HEK293 (cell line): ENCODE measurements around the gene ALG1.

Source experiments
- CTCF ChIA-PET: fragments of 350-600 bp; formaldehyde crosslinking; extraction: SDS; loops from one replicate; lab custom pipeline; 2021; ENCODE audit warnings: antibody characterized with exemption; lab: Yijun Ruan, JAX
- POLR2A ChIA-PET: fragments of 300-600 bp; formaldehyde crosslinking; extraction: SDS; loops from one replicate; lab custom pipeline; 2020; ENCODE audit warnings: antibody characterized with exemption, inconsistent platforms; lab: Yijun Ruan, JAX
- H3K27ac ChIP-seq: fragments of 200-500 bp; sonication (Bioruptor generic); 2 replicates; pipeline ENCODE4 v1.5.1; 2014; ENCODE audit warnings: low read depth, low read length, control low read depth, inconsistent platforms; ENCODE audit errors: extremely low read depth
- H3K36me3 ChIP-seq, 2 experiments: fragments of 200-500 bp in 1 of 2; sonication (Bioruptor generic) in 1 of 2; 1 replicate in 1 of 2; 2 replicates in 1 of 2; pipeline ENCODE4 v1.5.1; 2014 to 2017; ENCODE audit warnings: inconsistent platforms in 2 of 2, low read length in 2 of 2; ENCODE audit not compliant: control insufficient read depth in 2 of 2, insufficient read depth in 1 of 2
- H3K4me1 ChIP-seq: fragments of 200-500 bp; sonication (Bioruptor generic); 2 replicates; pipeline ENCODE4 v1.5.1; 2014; ENCODE audit warnings: mild to moderate bottlenecking, low read length, inconsistent platforms; ENCODE audit not compliant: control insufficient read depth, insufficient read depth
- H3K4me3 ChIP-seq: 2 replicates; pipeline ENCODE4 v1.5.1; 2011; ENCODE audit warnings: low read depth, mild to moderate bottlenecking, control low read depth, low read length, moderate library complexity
- H3K9me3 ChIP-seq: fragments of 200-500 bp; sonication (Bioruptor generic); 2 replicates; pipeline ENCODE4 v1.5.1; 2014; ENCODE audit warnings: low read depth, low read length, inconsistent platforms; ENCODE audit not compliant: control insufficient read depth, insufficient read depth
- YY2 ChIP-seq: fragments of 450-650 bp; formaldehyde crosslinking; IDR thresholded peaks from 2 replicates; pipeline ENCODE4 v1.5.1; 2016; ENCODE audit warnings: missing biosample characterization, missing genetic modification characterization
- ZBTB21 ChIP-seq: fragments of 450-650 bp; formaldehyde crosslinking; IDR thresholded peaks from 2 replicates; pipeline ENCODE4 v1.5.1; 2017; ENCODE audit warnings: missing biosample characterization, missing genetic modification characterization
- ZBTB48 ChIP-seq: fragments of 450-650 bp; formaldehyde crosslinking; IDR thresholded peaks from 2 replicates; pipeline ENCODE4 v1.5.1; 2016; ENCODE audit warnings: missing biosample characterization, missing genetic modification characterization
- ZBTB8A ChIP-seq: fragments of 450-650 bp; formaldehyde crosslinking; IDR thresholded peaks from 2 replicates; pipeline ENCODE4 v1.5.1; 2016; ENCODE audit warnings: missing biosample characterization, missing genetic modification characterization
- ZFHX2 ChIP-seq: fragments of 450-650 bp; formaldehyde crosslinking; conservative IDR thresholded peaks from 2 replicates; pipeline ENCODE4 v1.5.1; 2016; ENCODE audit warnings: missing biosample characterization, missing genetic modification characterization
- ZFP69B ChIP-seq: fragments of 450-650 bp; formaldehyde crosslinking; IDR thresholded peaks from 2 replicates; pipeline ENCODE4 v1.5.1; 2016; ENCODE audit warnings: missing biosample characterization, missing genetic modification characterization
- ZNF175 ChIP-seq: fragments of 450-650 bp; formaldehyde crosslinking; IDR thresholded peaks from 2 replicates; pipeline ENCODE4 v1.5.1; 2016; ENCODE audit warnings: missing biosample characterization, missing genetic modification characterization
- ZNF19 ChIP-seq: fragments of 450-650 bp; formaldehyde crosslinking; IDR thresholded peaks from 2 replicates; pipeline ENCODE4; 2016; ENCODE audit warnings: missing biosample characterization, missing genetic modification characterization, low read depth
- ZNF239 ChIP-seq: fragments of 450-650 bp; formaldehyde crosslinking; IDR thresholded peaks from 2 replicates; pipeline ENCODE4 v1.5.1; 2016; ENCODE audit warnings: missing biosample characterization, missing genetic modification characterization
- ZNF426 ChIP-seq: fragments of 450-650 bp; formaldehyde crosslinking; IDR thresholded peaks from 2 replicates; pipeline ENCODE4 v1.5.1; 2017; ENCODE audit warnings: missing biosample characterization, missing genetic modification characterization, mild to moderate bottlenecking, inconsistent platforms, moderate library complexity
- ZNF623 ChIP-seq: fragments of 450-650 bp; formaldehyde crosslinking; IDR thresholded peaks from 2 replicates; pipeline ENCODE4 v1.5.1; 2016; ENCODE audit warnings: missing biosample characterization, missing genetic modification characterization
- ZNF677 ChIP-seq: fragments of 450-650 bp; IDR thresholded peaks from 2 replicates; pipeline ENCODE4 v1.5.0; 2018; ENCODE audit warnings: missing biosample characterization, mild to moderate bottlenecking, missing genetic modification characterization, moderate library complexity
- TF ChIP-seq, protein P1 (sequence below): fragments of 450-650 bp; formaldehyde crosslinking; IDR thresholded peaks from 2 replicates; pipeline ENCODE4 v1.5.1; 2017; ENCODE audit warnings: missing biosample characterization, missing genetic modification characterization
- TF ChIP-seq, protein P2 (sequence below): fragments of 450-650 bp; formaldehyde crosslinking; IDR thresholded peaks from 2 replicates; pipeline ENCODE4 v1.5.1; 2016; ENCODE audit warnings: missing biosample characterization, missing genetic modification characterization
- TF ChIP-seq, protein P3 (sequence below): fragments of 450-650 bp; formaldehyde crosslinking; IDR thresholded peaks from 2 replicates; pipeline ENCODE4; 2016; ENCODE audit warnings: missing biosample characterization, missing genetic modification characterization
- TF ChIP-seq, protein P4 (sequence below): fragments of 450-650 bp; formaldehyde crosslinking; IDR thresholded peaks from 2 replicates; pipeline ENCODE4 v1.5.1; 2017; ENCODE audit warnings: missing biosample characterization, missing genetic modification characterization
- TF ChIP-seq, protein P5 (sequence below): fragments of 450-650 bp; formaldehyde crosslinking; IDR thresholded peaks from 2 replicates; pipeline ENCODE4 v1.5.1; 2017; ENCODE audit warnings: missing biosample characterization, missing genetic modification characterization
- TF ChIP-seq, protein P6 (sequence below): fragments of 450-650 bp; formaldehyde crosslinking; IDR thresholded peaks from 2 replicates; pipeline ENCODE4 v1.5.1; 2016; ENCODE audit warnings: missing biosample characterization, missing genetic modification characterization

The ALG1 gene

DNA sequence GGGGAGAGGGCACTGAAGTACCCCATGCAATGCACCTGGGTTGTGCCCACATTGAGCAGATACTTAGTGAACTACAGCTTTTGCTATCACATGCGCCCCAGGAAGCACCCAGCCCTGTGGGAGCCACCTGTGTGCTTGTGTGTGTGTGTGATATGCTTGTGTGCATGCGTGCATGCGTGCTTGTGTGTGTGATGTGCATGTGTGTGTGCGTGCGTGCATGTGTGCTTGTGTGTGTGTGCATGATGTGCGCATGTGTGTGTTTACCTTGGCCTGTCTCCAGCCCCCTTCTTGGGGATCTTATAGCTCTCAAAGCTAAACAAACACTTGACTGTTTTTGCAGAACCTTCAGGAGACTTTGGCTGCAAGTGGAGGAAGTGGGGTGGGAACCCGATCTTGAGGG is 6.7 kb upstream of the ALG1 start (continued):
- TF ChIP-seq ZFHX2 (tag by site-specific recombination): 0 out of 2 replicates have a peak, but pooled peaks have one; percentile 8
- TF ChIP-seq, protein P1, sequence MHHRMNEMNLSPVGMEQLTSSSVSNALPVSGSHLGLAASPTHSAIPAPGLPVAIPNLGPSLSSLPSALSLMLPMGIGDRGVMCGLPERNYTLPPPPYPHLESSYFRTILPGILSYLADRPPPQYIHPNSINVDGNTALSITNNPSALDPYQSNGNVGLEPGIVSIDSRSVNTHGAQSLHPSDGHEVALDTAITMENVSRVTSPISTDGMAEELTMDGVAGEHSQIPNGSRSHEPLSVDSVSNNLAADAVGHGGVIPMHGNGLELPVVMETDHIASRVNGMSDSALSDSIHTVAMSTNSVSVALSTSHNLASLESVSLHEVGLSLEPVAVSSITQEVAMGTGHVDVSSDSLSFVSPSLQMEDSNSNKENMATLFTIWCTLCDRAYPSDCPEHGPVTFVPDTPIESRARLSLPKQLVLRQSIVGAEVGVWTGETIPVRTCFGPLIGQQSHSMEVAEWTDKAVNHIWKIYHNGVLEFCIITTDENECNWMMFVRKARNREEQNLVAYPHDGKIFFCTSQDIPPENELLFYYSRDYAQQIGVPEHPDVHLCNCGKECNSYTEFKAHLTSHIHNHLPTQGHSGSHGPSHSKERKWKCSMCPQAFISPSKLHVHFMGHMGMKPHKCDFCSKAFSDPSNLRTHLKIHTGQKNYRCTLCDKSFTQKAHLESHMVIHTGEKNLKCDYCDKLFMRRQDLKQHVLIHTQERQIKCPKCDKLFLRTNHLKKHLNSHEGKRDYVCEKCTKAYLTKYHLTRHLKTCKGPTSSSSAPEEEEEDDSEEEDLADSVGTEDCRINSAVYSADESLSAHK: peak; percentile 49; the same call in 1 of the 2 replicates
- TF ChIP-seq, protein P2, sequence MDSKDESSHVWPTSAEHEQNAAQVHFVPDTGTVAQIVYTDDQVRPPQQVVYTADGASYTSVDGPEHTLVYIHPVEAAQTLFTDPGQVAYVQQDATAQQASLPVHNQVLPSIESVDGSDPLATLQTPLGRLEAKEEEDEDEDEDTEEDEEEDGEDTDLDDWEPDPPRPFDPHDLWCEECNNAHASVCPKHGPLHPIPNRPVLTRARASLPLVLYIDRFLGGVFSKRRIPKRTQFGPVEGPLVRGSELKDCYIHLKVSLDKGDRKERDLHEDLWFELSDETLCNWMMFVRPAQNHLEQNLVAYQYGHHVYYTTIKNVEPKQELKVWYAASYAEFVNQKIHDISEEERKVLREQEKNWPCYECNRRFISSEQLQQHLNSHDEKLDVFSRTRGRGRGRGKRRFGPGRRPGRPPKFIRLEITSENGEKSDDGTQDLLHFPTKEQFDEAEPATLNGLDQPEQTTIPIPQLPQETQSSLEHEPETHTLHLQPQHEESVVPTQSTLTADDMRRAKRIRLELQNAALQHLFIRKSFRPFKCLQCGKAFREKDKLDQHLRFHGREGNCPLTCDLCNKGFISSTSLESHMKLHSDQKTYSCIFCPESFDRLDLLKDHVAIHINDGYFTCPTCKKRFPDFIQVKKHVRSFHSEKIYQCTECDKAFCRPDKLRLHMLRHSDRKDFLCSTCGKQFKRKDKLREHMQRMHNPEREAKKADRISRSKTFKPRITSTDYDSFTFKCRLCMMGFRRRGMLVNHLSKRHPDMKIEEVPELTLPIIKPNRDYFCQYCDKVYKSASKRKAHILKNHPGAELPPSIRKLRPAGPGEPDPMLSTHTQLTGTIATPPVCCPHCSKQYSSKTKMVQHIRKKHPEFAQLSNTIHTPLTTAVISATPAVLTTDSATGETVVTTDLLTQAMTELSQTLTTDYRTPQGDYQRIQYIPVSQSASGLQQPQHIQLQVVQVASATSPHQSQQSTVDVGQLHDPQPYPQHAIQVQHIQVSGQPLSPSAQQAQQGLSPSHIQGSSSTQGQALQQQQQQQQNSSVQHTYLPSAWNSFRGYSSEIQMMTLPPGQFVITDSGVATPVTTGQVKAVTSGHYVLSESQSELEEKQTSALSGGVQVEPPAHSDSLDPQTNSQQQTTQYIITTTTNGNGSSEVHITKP (tag by site-specific recombination): peak; percentile 27; the same call in 1 of the 2 replicates
- TF ChIP-seq ZNF175: no peak
- TF ChIP-seq ZFP69B (tag by site-specific recombination): 0 out of 2 replicates have a peak, but pooled peaks have one; percentile 35
- TF ChIP-seq YY2: peak; percentile 30; the same call in 1 of the 2 replicates
- TF ChIP-seq, protein P3, sequence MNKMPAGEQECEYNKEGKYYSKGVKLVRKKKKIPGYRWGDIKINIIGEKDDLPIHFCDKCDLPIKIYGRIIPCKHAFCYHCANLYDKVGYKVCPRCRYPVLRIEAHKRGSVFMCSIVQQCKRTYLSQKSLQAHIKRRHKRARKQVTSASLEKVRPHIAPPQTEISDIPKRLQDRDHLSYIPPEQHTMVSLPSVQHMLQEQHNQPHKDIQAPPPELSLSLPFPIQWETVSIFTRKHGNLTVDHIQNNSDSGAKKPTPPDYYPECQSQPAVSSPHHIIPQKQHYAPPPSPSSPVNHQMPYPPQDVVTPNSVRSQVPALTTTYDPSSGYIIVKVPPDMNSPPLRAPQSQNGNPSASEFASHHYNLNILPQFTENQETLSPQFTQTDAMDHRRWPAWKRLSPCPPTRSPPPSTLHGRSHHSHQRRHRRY (tag by site-specific recombination): 0 out of 2 replicates have a peak, but pooled peaks have one; percentile 38
- no peak for TF ChIP-seq ZNF623 (tag by site-specific recombination)
- 0 out of 2 replicates have a peak, but pooled peaks have one; percentile 8 for TF ChIP-seq ZBTB8A (tag by site-specific recombination)
- TF ChIP-seq, protein P4, sequence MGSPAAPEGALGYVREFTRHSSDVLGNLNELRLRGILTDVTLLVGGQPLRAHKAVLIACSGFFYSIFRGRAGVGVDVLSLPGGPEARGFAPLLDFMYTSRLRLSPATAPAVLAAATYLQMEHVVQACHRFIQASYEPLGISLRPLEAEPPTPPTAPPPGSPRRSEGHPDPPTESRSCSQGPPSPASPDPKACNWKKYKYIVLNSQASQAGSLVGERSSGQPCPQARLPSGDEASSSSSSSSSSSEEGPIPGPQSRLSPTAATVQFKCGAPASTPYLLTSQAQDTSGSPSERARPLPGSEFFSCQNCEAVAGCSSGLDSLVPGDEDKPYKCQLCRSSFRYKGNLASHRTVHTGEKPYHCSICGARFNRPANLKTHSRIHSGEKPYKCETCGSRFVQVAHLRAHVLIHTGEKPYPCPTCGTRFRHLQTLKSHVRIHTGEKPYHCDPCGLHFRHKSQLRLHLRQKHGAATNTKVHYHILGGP (tag by site-specific recombination): 0 out of 2 replicates have a peak, but pooled peaks have one; percentile 19
- peak; percentile 63; the same call in 1 of the 2 replicates for TF ChIP-seq ZBTB48 (tag by site-specific recombination)
- TF ChIP-seq ZBTB21 (tag by site-specific recombination): peak; percentile 42; the same call in 1 of the 2 replicates

DNA sequence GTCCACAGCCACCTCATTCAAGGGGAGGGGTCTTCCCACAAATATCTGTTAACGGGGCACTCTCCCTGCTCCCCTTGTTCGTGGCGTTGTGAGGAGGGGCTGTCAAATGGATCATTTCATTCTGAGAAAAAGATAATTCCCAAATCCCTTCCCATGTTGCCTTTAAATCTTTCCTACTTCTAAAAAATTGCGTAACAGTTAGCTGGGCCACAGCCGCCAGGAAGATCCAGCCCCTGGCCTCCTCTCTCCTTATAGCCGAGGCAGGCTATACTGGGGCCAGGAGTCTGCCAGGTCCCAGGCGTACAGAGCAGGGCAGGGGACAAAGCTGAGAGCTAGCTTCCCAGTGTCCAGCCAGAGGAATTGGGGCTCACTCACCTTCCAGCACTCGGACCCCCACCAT is 6.3 kb upstream of the ALG1 start:
- H3K4me1 ChIP-seq: peaks cover 14% of the 10 kb centered on the region
- H3K9me3 ChIP-seq: no peaks in the 10 kb centered on the region
- peak overlapping the region; percentile 27; the same call in 1 of the 2 replicates for H3K27ac ChIP-seq
- POLR2A ChIA-PET: no interaction called here
- H3K4me3 ChIP-seq: no peak overlapping the region
- CTCF ChIA-PET: interaction anchor here (0.6 to 0.7 kb wide), 2 partner anchors 237 to 547 kb away, joined by 3 read pairs; no protein-coding TSS in a partner anchor
- H3K36me3 ChIP-seq: no peaks in the 10 kb centered on the region
- TF ChIP-seq, protein P5, sequence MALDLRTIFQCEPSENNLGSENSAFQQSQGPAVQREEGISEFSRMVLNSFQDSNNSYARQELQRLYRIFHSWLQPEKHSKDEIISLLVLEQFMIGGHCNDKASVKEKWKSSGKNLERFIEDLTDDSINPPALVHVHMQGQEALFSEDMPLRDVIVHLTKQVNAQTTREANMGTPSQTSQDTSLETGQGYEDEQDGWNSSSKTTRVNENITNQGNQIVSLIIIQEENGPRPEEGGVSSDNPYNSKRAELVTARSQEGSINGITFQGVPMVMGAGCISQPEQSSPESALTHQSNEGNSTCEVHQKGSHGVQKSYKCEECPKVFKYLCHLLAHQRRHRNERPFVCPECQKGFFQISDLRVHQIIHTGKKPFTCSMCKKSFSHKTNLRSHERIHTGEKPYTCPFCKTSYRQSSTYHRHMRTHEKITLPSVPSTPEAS (tag by site-specific recombination): no peak
- TF ChIP-seq ZNF677 (no peak), ZNF426 (tag by site-specific recombination) (no peak), ZNF19 (tag by site-specific recombination) (no peak), ZNF239 (tag by site-specific recombination) (no peak)
- TF ChIP-seq, protein P6, sequence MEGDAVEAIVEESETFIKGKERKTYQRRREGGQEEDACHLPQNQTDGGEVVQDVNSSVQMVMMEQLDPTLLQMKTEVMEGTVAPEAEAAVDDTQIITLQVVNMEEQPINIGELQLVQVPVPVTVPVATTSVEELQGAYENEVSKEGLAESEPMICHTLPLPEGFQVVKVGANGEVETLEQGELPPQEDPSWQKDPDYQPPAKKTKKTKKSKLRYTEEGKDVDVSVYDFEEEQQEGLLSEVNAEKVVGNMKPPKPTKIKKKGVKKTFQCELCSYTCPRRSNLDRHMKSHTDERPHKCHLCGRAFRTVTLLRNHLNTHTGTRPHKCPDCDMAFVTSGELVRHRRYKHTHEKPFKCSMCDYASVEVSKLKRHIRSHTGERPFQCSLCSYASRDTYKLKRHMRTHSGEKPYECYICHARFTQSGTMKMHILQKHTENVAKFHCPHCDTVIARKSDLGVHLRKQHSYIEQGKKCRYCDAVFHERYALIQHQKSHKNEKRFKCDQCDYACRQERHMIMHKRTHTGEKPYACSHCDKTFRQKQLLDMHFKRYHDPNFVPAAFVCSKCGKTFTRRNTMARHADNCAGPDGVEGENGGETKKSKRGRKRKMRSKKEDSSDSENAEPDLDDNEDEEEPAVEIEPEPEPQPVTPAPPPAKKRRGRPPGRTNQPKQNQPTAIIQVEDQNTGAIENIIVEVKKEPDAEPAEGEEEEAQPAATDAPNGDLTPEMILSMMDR: no peak
- TF ChIP-seq, protein P2 (tag by site-specific recombination): peak; percentile 11; the same call in 1 of the 2 replicates
